Left lung (tissue), 10 donors: ENCODE data around the gene PLB1. TPM values are rescaled to one million over a fixed set of nuclear protein-coding genes. Genes with fewer than 3 reads are reported as not detected.
A peak's percentile ranks its signal among the peaks of the same experiment; 100 is the strongest.

Source experiments
- ATAC-seq: fragments of 200-7000 bp; cut with Tn5 transposase; one replicate; pipeline ENCODE4 v1.9.1; 2020; ENCODE audit warnings: moderate library complexity
- DNase-seq, 4 donors: peaks; one replicate each; pipeline ENCODE4 v3.0.0-alpha.2; 2013 to 2020
- H3K27ac ChIP-seq, 2 donors: fragments of 200-600 bp; sonication (generic) in 1 of 2; one replicate each; pipeline versions ENCODE4 v1.5.0 to v1.8.0; 2020 to 2021
- H3K27me3 ChIP-seq, 2 donors: fragments of 200-600 bp; sonication (generic) in 1 of 2; one replicate each; pipeline versions ENCODE4 v1.5.0 to v1.8.0; 2020 to 2021
- H3K36me3 ChIP-seq, 2 donors: fragments of 200-600 bp; sonication (generic) in 1 of 2; one replicate each; pipeline versions ENCODE4 v1.5.0 to v1.8.0; 2020 to 2021
- H3K4me1 ChIP-seq, 2 donors: fragments of 200-600 bp; one replicate each; pipeline ENCODE4 v1.8.0; 2021
- H3K4me3 ChIP-seq, 2 donors: fragments of 200-600 bp; sonication (generic) in 1 of 2; one replicate each; pipeline versions ENCODE4 v1.5.0 to v1.8.0; 2020 to 2021; ENCODE audit warnings: mild to moderate bottlenecking in 1 of 2
- H3K9me3 ChIP-seq, 2 donors: fragments of 200-600 bp; sonication (generic) in 1 of 2; one replicate each; pipeline versions ENCODE4 v1.5.0 to v1.8.0; 2020 to 2021
- intact Hi-C, 2 donors: fragments of 100-400 bp; cut with DNase I; formaldehyde crosslinking; loops; one replicate each; pipeline versions ENCODE4 v1.11.2 to v1.14.2; 2022
- polyA plus RNA-seq, 6 donors: library from polyadenylated mRNA; unstranded; fragments of 120-200 nt; gene quantifications; one replicate each; pipeline ENCODE4 v1.2.1, GENCODE V29; 2013; ENCODE audit not compliant: insufficient read length in 6 of 6
- total RNA-seq, 2 donors: library from RNA; stranded (reverse); fragmentation: NEBNext Ultra II Directional; extraction: Animal tissue kit (Norgen Biotek cat#: 25700); gene quantifications; one replicate each; pipeline ENCODE4 v1.2.1, GENCODE V29; 2021
- TF ChIP-seq, protein P1 (sequence below), 2 donors: fragments of 200-600 bp; sonication (generic) in 1 of 2; IDR thresholded peaks; one replicate each; pipeline versions ENCODE4 v1.5.0 to v1.8.0; 2021; ENCODE audit warnings: antibody characterized with exemption in 2 of 2
- donor health status: DM: no; HTN: yes; CAD: no.
- donor health status: DM: no; HTN: no; CAD: no.

The PLB1 gene
- total and polyA plus RNA-seq, 8 donors, result 0.94 to 6.8 (median 1.9) TPM

DNA sequence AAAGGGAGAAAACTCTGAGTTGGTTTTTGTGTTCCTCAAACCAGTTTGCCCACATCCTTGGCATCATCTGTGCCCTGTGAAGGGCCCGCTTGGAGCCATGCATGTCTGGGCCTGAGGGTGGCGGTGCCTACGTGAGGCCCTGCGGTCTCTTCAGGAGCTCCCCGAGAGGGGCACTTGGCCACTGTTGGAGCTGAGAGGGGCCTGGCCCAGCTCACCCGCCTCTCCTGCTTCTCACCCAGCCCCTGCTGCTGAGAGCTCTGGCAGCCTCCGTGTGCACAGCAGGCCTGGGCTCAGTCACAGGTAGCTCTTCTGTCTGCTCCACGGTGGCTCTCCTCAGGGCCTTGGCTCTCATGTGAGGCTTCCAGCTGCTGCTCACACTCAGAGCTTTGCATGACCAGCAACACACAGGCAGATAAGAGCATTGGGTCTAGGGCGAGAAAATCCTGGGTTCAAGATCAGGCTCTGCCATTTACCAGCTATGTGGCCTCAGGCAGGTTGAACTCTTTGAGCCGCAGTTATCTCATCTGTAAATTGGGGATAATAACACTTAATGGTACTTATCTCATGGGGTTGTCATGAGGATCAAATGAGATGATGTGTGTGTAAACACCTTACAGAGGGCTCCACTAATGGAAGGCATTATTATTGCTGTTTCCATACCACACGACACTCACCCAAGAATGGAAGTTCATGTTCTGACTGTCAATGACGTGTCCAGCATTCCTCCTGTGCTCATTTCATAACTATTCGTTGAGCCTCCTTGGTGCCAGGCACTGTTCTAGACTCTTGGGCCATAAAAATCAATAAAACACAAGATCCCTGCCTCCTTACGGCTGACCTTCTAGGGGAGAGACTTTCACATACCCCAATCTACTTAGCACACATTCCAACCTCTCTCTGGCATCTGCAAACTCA is 41.6 kb upstream of the PLB1 start:
- H3K4me1 ChIP-seq, result peaks cover 0 to 15% of the 10 kb centered on the region in 2 donors
- intact Hi-C loops, result loop anchor here in 1 of 2 donors (5.0 kb wide), 1 partner anchor 752 kb away; no protein-coding TSS in a partner anchor
- no peaks in the 10 kb centered on the region for H3K9me3 ChIP-seq
- H3K27ac ChIP-seq, result no peak overlapping the region
- H3K36me3 ChIP-seq, result no peaks in the 10 kb centered on the region
- no peaks in the 10 kb centered on the region for H3K27me3 ChIP-seq
- ATAC-seq, result no peak
- TF ChIP-seq, protein P1, sequence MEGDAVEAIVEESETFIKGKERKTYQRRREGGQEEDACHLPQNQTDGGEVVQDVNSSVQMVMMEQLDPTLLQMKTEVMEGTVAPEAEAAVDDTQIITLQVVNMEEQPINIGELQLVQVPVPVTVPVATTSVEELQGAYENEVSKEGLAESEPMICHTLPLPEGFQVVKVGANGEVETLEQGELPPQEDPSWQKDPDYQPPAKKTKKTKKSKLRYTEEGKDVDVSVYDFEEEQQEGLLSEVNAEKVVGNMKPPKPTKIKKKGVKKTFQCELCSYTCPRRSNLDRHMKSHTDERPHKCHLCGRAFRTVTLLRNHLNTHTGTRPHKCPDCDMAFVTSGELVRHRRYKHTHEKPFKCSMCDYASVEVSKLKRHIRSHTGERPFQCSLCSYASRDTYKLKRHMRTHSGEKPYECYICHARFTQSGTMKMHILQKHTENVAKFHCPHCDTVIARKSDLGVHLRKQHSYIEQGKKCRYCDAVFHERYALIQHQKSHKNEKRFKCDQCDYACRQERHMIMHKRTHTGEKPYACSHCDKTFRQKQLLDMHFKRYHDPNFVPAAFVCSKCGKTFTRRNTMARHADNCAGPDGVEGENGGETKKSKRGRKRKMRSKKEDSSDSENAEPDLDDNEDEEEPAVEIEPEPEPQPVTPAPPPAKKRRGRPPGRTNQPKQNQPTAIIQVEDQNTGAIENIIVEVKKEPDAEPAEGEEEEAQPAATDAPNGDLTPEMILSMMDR (IDR thresholded peaks at IDR 0.05), result no peak
- H3K4me3 ChIP-seq, result no peak overlapping the region
- peak in 1 of 4 donors; percentile 70 for DNase-seq

- peaks cover 0 to 2% of the 10 kb centered on the region in 2 donors for H3K9me3 ChIP-seq
- DNase-seq (no peak), ATAC-seq (no peak)
- H3K27ac ChIP-seq, result no peak overlapping the region
- TF ChIP-seq, protein P1 (IDR thresholded peaks at IDR 0.05), result no peak
- H3K27me3 ChIP-seq, result no peaks in the 10 kb centered on the region
- no peak overlapping the region for H3K4me3 ChIP-seq
- intact Hi-C loops, result no loop called here
- no peaks in the 10 kb centered on the region for H3K4me1 ChIP-seq
- no peaks in the 10 kb centered on the region for H3K36me3 ChIP-seq
Observed at GRCh38 chr2:28457237-28457636, 38.6 kb upstream of the PLB1 start.

GRCh38 chr2:28461056-28461455 is 34.8 kb upstream of the PLB1 start:
- Histone ChIP-seq H3K27ac (no peak overlapping the region), H3K36me3 (no peaks in the 10 kb centered on the region), H3K4me3 (no peak overlapping the region), H3K4me1 (peaks cover 0 to 26% of the 10 kb centered on the region in 2 donors), H3K9me3 (peaks cover 0 to 2% of the 10 kb centered on the region in 2 donors), H3K27me3 (no peaks in the 10 kb centered on the region)
- ATAC-seq (no peak), DNase-seq (no peak)
- intact Hi-C loops, result no loop called here
- TF ChIP-seq, protein P1 (IDR thresholded peaks at IDR 0.05), result no peak

DNA sequence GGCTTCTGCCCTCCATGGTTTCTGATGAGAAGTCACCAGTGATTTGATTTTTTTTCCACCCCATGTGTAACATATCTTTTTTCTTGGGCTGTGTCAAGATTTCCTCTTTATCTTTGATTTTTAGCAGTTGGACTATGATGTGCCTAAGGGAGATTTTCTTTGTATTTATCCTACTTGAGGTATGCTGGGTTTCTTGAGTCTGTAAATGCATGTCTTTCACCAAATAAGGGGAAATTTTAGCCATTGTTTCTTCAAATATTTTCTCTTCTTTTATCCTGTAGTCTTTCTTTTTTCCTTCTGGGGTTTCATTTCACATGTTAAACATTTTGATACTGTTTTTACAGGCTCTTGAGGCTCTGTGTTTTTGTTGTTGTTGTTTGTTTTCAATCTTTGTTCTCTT is 33.7 kb upstream of the PLB1 start:
- H3K9me3 ChIP-seq, result peaks cover 0 to 2% of the 10 kb centered on the region in 2 donors
- no peak overlapping the region for H3K4me3 ChIP-seq
- ATAC-seq (no peak), DNase-seq (no peak)
- H3K27ac ChIP-seq, result no peak overlapping the region
- H3K36me3 ChIP-seq, result no peaks in the 10 kb centered on the region
- H3K4me1 ChIP-seq, result peaks cover 0 to 26% of the 10 kb centered on the region in 2 donors
- intact Hi-C loops, result no loop called here
- TF ChIP-seq, protein P1 (IDR thresholded peaks at IDR 0.05), result no peak
- no peaks in the 10 kb centered on the region for H3K27me3 ChIP-seq

- Histone ChIP-seq H3K27me3 (no peaks in the 10 kb centered on the region), H3K4me3 (no peak overlapping the region), H3K27ac (peak overlapping the region in 1 of 2 donors; percentile 82), H3K9me3 (peaks cover 0 to 2% of the 10 kb centered on the region in 2 donors), H3K4me1 (peaks cover 0 to 26% of the 10 kb centered on the region in 2 donors), H3K36me3 (no peaks in the 10 kb centered on the region)
- TF ChIP-seq, protein P1 (IDR thresholded peaks at IDR 0.05), result no peak
- intact Hi-C loops, result no loop called here
- DNase-seq (no peak), ATAC-seq (no peak)
Observed at GRCh38 chr2:28463211-28463816, 32.5 kb upstream of the PLB1 start.
